ENCODE data around the gene TARBP2. TPM values are rescaled to one million over a fixed set of nuclear protein-coding genes. Genes with fewer than 3 reads are reported as not detected.

Gene TARBP2
- total RNA-seq, 4 donors from 2014 or later = 12.1 to 19.6 (median 17.4) TPM

DNA sequence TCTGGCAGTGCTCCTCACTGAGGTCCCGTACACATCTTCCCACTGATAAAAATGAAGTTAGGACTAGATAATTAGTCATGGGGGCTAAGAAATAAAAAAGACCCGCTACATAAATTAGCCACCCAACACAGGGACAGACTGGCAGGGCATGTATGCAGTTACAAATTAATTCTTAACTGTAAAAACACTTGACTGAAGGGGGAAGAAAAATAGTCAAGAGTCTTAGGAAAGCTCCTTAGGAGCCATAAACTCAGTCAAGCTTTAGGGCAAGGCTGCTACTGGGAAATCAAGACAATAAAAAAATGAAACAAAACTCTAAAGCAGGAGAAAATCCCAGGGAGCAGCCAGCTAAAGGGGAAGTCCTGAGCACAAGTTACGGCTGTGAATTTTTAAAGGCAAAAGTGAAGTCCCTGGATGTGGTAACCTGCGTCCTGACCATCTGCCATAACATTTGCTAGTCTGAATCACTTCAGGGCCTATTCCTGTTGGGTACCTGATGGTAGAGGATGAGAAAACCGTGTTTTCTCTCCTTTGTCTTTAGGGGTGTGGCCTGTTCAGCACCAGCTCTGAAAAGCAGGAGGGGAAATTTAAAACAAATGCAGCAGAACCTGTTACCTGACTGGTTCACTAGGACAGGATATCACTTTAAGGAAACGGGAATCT is 13.7 kb downstream of the TARBP2 start:
- 48 to 75% methylated on average over 2 to 6 of the region's 6 CpGs for WGBS, 2 donors (ENCODE audit: low coverage in 1 of 2)
- no peak for ATAC-seq
- peaks cover 5 to 100% of the 10 kb centered on the region in 2 donors for H3K36me3 ChIP-seq
- no peak overlapping the region for H3K27ac ChIP-seq
- H3K4me1 ChIP-seq = no peaks in the 10 kb centered on the region
- no peaks in the 10 kb centered on the region for H3K9me3 ChIP-seq
- no peak overlapping the region for H3K4me3 ChIP-seq
- TF ChIP-seq EP300 (IDR thresholded peaks at IDR 0.05) = no peak
- no peak for TF ChIP-seq POLR2AphosphoS5 (IDR thresholded peaks at IDR 0.05)
- no peak for TF ChIP-seq POLR2A (IDR thresholded peaks at IDR 0.05)
- TF ChIP-seq, protein P1, sequence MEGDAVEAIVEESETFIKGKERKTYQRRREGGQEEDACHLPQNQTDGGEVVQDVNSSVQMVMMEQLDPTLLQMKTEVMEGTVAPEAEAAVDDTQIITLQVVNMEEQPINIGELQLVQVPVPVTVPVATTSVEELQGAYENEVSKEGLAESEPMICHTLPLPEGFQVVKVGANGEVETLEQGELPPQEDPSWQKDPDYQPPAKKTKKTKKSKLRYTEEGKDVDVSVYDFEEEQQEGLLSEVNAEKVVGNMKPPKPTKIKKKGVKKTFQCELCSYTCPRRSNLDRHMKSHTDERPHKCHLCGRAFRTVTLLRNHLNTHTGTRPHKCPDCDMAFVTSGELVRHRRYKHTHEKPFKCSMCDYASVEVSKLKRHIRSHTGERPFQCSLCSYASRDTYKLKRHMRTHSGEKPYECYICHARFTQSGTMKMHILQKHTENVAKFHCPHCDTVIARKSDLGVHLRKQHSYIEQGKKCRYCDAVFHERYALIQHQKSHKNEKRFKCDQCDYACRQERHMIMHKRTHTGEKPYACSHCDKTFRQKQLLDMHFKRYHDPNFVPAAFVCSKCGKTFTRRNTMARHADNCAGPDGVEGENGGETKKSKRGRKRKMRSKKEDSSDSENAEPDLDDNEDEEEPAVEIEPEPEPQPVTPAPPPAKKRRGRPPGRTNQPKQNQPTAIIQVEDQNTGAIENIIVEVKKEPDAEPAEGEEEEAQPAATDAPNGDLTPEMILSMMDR (IDR thresholded peaks at IDR 0.05) = no peak
- H3K27me3 ChIP-seq = no peaks in the 10 kb centered on the region

DNA sequence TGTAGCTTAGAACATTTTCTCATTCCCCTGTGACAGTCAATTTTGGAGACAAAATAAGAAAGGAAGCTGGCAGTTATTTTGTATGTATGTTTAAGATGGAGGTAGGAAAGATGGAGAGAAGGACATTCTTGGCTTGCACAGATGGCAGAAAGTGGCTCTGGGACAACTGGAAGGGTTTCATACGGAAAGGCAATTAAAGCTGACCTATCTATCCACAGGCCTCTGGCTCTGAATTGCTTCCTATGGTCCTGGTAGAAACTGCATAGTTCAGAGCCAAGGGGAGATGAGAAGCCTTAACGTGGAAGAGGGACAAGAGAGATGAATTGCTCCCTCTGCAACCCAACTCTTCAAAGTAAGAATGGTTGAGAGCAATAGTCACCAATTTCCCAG is 14.2 kb downstream of the TARBP2 start:
- Histone ChIP-seq H3K27me3 (no peaks in the 10 kb centered on the region), H3K4me1 (no peaks in the 10 kb centered on the region), H3K9me3 (no peaks in the 10 kb centered on the region), H3K4me3 (no peak overlapping the region), H3K36me3 (peaks cover 5 to 100% of the 10 kb centered on the region in 2 donors), H3K27ac (no peak overlapping the region)
- no peak for TF ChIP-seq POLR2AphosphoS5 (IDR thresholded peaks at IDR 0.05)
- TF ChIP-seq EP300 (IDR thresholded peaks at IDR 0.05) = no peak
- 47 to 54% methylated on average over 2 of the region's 2 CpGs for WGBS, 2 donors (ENCODE audit: low coverage in 1 of 2)
- no peak for ATAC-seq

DNA sequence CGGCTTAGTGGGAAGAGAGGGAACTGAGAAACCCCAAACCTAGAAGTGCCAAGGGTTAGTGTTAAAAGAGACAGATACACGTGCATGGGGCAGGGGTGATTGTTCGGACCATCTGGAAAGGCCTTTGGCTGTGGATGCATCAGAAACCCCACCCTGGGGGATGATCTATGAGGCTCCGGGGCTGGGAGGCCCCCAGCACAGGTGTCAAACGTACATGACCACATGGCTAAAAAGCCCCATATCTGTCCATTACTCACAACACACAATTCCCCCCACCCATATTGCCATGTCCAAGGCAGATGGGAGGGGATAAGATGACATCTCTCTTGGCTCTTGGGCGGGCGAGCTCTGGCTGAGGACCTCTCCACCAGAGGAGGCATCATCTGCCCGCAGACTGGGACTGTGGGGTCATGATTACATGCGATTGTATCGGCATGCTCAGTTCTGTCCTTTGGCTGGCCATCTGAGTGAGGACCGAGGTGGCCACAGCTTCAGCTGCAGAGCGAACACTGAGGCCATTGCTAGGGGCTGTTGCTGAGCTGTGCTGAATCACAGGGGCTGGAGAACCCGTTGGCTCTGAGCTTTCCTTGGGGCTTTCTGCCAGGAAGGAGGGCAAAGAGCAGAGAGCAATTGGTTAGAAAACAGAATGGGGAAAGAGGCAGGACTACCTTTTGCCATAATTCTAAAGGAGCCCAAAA is 15.8 kb downstream of the TARBP2 start:
- WGBS, 2 donors (ENCODE audit: low coverage in 1 of 2) = 73 to 75% methylated on average over 8 to 11 of the region's 13 CpGs
- H3K9me3 ChIP-seq = no peaks in the 10 kb centered on the region
- ATAC-seq = no peak
- H3K36me3 ChIP-seq = peaks cover 5 to 100% of the 10 kb centered on the region in 2 donors
- TF ChIP-seq EP300 (IDR thresholded peaks at IDR 0.05) (no peak), POLR2A (IDR thresholded peaks at IDR 0.05) (no peak), POLR2AphosphoS5 (IDR thresholded peaks at IDR 0.05) (no peak)
- TF ChIP-seq, protein P1 (IDR thresholded peaks at IDR 0.05) = no peak
- H3K27me3 ChIP-seq = no peaks in the 10 kb centered on the region
- no peak overlapping the region for H3K27ac ChIP-seq
- no peak overlapping the region for H3K4me3 ChIP-seq
- H3K4me1 ChIP-seq = no peaks in the 10 kb centered on the region

DNA sequence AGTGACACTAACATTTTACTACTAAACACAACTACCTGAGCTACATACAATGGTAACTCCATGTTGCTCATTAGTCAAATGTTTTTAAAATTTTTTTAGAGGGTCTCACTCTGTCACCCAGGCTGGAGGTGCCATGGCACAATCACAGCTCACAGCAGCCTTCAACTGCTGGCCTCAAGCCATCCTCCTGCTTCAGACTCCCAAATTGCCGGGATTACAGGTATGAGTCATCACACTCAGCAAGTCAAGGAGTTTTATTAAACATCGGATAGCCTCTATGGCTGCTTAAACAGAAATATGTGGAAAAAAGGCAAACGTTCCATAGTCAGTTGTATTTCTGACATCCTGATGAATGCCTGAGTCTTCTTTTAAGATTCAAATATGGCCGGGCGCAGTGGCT is 17.3 kb downstream of the TARBP2 start:
- H3K4me3 ChIP-seq = no peak overlapping the region
- no peaks in the 10 kb centered on the region for H3K27me3 ChIP-seq
- TF ChIP-seq, protein P1 (IDR thresholded peaks at IDR 0.05) = no peak
- TF ChIP-seq POLR2A (IDR thresholded peaks at IDR 0.05) (no peak), EP300 (IDR thresholded peaks at IDR 0.05) (no peak), POLR2AphosphoS5 (IDR thresholded peaks at IDR 0.05) (no peak)
- H3K27ac ChIP-seq = no peak overlapping the region
- H3K36me3 ChIP-seq = peaks cover 5 to 100% of the 10 kb centered on the region in 2 donors
- H3K9me3 ChIP-seq = no peaks in the 10 kb centered on the region
- no peaks in the 10 kb centered on the region for H3K4me1 ChIP-seq
- 26 to 32% methylated on average over 2 to 3 of the region's 5 CpGs for WGBS, 2 donors (ENCODE audit: low coverage in 1 of 2)
- ATAC-seq = no peak

GRCh38 chr12:53523131-53523530 is 22.0 kb downstream of the TARBP2 start:
- Histone ChIP-seq H3K9me3 (no peaks in the 10 kb centered on the region), H3K4me3 (no peak overlapping the region), H3K36me3 (peaks cover 0 to 100% of the 10 kb centered on the region in 2 donors), H3K27ac (no peak overlapping the region), H3K27me3 (no peaks in the 10 kb centered on the region), H3K4me1 (no peaks in the 10 kb centered on the region)
- TF ChIP-seq POLR2A (IDR thresholded peaks at IDR 0.05) (no peak), POLR2AphosphoS5 (IDR thresholded peaks at IDR 0.05) (no peak), EP300 (IDR thresholded peaks at IDR 0.05) (no peak)
- TF ChIP-seq, protein P1 (IDR thresholded peaks at IDR 0.05) = no peak
- no peak for ATAC-seq
- 88 to 100% methylated on average over 2 to 3 of the region's 3 CpGs for WGBS, 2 donors (ENCODE audit: low coverage in 1 of 2)

Measured in gastroesophageal sphincter (tissue), 4 donors.